Measurements from ENCODE around the gene ANKRD33B.

Gene ANKRD33B

DNA sequence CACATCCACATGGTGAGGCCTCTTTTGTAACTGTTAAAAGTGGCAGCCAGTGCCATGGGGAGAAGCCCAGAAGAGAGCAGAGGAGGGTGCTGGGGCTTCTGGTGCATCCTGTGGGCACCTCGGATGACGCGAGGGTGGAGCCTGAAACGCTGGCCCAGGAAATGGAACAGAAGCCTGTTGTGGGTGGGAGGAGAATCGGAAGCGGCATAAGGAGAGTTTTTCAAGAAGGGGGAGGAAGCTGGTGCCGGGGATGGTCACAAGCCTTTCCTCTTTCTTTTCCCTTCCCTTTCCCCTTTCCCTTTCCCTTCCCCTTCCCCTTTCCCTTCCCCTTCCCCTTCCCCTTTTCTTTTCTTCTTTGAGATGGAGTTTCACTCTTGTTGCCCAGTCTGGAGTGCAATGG lies 12.9 kb downstream of the ANKRD33B start:
- TF ChIP-seq, protein P1, sequence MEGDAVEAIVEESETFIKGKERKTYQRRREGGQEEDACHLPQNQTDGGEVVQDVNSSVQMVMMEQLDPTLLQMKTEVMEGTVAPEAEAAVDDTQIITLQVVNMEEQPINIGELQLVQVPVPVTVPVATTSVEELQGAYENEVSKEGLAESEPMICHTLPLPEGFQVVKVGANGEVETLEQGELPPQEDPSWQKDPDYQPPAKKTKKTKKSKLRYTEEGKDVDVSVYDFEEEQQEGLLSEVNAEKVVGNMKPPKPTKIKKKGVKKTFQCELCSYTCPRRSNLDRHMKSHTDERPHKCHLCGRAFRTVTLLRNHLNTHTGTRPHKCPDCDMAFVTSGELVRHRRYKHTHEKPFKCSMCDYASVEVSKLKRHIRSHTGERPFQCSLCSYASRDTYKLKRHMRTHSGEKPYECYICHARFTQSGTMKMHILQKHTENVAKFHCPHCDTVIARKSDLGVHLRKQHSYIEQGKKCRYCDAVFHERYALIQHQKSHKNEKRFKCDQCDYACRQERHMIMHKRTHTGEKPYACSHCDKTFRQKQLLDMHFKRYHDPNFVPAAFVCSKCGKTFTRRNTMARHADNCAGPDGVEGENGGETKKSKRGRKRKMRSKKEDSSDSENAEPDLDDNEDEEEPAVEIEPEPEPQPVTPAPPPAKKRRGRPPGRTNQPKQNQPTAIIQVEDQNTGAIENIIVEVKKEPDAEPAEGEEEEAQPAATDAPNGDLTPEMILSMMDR (IDR thresholded peaks at IDR 0.05; ENCODE audit: borderline replicate concordance, insufficient read depth, low read depth, low read length), result no peak
- H3K4me3 ChIP-seq (ENCODE audit: low read depth, low read length), result no peak overlapping the region

DNA sequence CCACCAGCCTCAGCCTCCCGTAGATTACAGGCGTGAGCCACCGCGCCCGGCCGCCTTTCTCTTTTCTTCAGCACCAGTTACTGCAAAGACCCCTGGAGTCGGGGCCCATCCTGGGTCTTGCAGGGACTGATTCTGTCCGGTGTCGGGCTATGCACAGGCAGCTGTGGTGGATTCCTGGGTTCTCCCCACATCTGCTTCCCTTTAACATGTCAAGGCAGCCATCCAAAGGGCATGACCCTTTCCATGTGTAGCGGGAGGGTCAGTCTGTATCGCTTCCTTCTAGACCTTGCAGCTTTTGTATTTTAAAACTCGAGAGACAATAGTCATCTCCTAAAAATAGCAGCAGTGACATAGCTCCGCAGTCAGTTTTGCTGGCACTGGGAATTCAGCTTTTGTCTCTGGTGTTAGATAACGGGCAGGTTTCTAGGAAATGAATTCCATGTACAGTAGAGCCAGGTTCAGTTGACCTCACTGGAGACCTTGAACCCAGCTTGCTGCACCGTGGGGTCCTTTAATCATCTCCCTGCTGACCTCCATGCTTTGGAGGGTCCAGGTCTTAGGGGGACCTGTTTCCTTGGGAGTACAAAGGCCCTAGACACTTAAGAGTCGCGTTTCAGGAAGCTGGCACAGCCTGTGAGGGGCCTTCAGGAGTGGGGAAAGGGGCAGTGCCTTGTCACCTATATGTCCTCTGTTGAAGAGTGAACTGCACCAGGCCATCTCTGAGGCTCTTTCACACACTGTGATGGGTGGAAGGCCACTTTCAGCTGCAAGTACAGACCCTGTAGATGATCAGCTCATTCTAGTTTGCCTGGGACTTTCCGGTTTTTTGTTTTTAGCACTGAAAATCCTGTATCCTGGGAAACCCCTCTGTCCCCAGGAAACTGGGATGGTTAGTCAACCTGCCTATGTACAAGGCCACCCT lies 13.8 kb downstream of the ANKRD33B start:
- no peak overlapping the region for H3K4me3 ChIP-seq (ENCODE audit: low read depth, low read length)
- TF ChIP-seq, protein P1 (IDR thresholded peaks at IDR 0.05; ENCODE audit: borderline replicate concordance, insufficient read depth, low read depth, low read length), result no peak

DNA sequence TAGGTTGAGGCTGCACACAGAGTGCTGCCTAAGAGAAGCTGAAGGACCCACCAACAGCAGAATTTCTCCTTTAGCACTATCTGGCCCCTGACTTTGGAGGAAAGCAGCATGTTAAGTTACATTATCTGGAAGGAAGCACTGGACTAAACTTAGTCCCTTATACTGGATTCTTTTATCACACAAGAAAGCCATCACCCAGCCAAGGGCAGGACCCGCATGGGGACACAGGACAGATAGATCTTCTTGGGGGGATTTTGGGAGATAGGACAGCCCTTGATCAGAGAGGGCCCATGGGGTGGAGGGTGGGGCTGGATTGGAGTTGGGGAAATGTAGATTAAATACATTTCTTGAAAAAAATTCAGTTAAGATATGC lies 14.4 kb downstream of the ANKRD33B start:
- TF ChIP-seq, protein P1 (IDR thresholded peaks at IDR 0.05; ENCODE audit: borderline replicate concordance, insufficient read depth, low read depth, low read length), result no peak
- H3K4me3 ChIP-seq (ENCODE audit: low read depth, low read length), result no peak overlapping the region

DNA sequence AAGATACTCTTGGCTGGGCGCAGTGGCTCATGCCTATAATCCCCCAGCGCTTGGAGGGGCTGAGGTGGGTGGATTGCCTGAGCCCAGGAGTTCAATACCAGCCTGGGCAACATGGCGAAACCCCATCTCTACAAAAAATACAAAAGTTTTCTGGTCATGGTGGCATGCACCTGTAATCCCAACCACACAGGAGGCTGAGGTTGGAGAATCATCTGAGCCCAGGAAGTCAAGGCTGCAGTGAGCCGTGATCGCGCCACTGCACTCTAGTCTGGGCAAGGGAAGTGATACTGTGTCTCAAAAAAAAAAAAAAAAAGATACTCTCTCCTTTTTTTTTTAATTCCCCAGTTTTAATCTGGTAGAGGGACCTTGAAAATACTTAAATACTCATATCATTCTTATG lies 15.0 kb downstream of the ANKRD33B start:
- no peak overlapping the region for H3K4me3 ChIP-seq (ENCODE audit: low read depth, low read length)
- TF ChIP-seq, protein P1 (IDR thresholded peaks at IDR 0.05; ENCODE audit: borderline replicate concordance, insufficient read depth, low read depth, low read length), result no peak

DNA sequence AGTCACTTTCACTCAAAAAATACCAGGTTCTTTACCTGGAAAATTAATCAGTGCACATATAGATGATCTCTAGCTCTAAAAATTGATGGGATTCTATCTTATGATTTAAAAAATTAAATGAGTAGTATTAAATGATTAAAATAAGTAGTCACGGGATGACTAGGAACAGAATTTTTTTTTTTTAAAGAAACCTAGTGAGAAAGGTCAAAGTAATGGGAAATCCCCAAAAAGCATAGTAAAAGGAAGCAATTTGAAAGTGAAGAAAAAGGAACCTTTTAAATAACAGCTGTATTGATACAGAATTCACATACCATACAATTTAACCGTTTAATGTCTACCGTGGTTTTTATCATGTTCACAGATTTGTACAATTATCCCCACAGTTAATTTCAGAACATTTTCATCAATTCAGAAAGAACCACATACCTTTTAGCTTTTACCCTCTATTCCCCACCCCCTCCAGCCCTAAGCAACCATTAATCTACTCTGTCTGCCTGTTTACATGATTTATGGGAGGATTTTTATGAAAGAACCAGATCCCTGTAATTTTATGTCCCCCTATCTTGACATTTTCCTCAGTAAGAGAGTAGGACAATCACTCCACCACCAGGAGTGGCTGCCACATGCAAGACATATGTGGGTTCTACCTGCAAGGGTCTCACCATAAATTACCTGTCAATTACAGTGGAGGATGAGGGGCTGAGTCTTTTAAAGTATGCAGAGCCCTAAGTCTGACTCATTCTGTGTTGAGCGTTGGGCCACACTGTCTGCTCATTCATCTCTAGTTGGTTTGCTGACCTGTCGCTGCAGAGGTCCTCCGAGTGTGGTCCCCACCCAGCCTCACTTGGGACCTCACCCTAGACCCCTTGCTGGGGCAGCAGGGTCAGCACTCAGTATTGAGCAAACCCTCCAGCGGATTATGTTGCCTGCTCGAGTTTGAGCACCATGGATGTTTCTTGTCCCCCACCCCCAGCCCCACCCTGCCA lies 16.0 kb downstream of the ANKRD33B start:
- peak overlapping the region; percentile 5 for H3K4me3 ChIP-seq (ENCODE audit: low read depth, low read length)
- TF ChIP-seq, protein P1 (IDR thresholded peaks at IDR 0.05; ENCODE audit: borderline replicate concordance, insufficient read depth, low read depth, low read length), result no peak

DNA sequence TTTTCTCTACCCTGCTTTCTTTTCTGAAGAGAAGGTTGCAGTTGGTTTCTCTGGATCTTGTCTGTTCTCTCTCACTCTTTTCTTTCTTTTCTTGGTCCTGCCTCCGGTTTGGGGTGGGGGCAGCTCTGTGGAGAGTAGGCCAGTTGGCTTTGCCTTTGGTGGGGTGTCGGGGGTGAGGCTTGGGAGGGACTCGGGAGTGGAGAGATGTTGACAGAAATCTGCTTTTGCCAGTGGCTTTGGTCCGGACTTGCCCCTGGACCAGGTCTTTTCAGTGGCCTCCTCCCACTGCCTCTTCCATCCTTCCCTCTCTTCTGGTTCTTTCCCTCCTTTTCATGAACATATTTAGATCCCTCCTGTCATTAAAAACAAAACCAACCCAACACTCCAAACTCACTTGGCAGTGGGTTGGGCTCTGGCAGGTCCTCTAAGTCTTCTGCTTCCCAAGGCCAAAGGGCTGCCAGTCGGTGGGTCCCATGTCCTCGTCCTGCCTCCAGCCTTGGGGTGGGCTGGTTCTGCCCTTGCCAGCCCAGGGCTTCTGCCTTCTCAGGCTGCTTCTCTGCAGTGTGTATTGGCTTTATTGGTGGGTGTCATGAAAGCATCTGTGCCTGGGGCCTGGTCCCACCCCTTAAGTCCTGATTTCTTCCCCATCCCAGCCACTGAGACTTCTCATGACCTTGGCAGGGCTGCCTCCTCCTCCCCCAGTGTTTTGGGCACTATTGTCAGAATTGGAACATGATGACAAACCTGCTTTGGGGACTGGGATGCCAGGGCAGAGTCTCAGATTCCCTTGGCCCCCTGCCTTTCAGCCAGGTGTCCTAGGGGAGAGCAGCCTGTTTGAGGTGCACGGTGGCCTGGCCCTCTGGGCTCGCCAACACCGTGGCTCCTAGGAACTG lies 16.9 kb downstream of the ANKRD33B start:
- no peak overlapping the region for H3K4me3 ChIP-seq (ENCODE audit: low read depth, low read length)
- TF ChIP-seq, protein P1 (IDR thresholded peaks at IDR 0.05; ENCODE audit: borderline replicate concordance, insufficient read depth, low read depth, low read length), result no peak

Measured in GM12875 (cell line).